Dedifferentiated amniotic fluid mesenchymal stem cell (primary cell): ENCODE data around the gene TSEN2.
A peak's percentile ranks its signal among the peaks of the same experiment; 100 is the strongest.
"Not testable (repeated sequence)": the region's sequence is repeated elsewhere in the genome, so short reads cannot be mapped to it uniquely, and the experiment has no call there.

ENCODE experiments used
- DNase-seq: peaks from one replicate; pipeline ENCODE4 v3.0.0-alpha.2; 2016; ENCODE audit errors: extremely low spot score

The TSEN2 gene

GRCh38 chr3:12484198-12484982 is at the start of gene TSEN2:
Gene TSEN2 (plus strand): TSS chr3:12484480. CDS start chr3:12489801, 5,321 bp downstream.
- peak; percentile 86 for DNase-seq

DNA sequence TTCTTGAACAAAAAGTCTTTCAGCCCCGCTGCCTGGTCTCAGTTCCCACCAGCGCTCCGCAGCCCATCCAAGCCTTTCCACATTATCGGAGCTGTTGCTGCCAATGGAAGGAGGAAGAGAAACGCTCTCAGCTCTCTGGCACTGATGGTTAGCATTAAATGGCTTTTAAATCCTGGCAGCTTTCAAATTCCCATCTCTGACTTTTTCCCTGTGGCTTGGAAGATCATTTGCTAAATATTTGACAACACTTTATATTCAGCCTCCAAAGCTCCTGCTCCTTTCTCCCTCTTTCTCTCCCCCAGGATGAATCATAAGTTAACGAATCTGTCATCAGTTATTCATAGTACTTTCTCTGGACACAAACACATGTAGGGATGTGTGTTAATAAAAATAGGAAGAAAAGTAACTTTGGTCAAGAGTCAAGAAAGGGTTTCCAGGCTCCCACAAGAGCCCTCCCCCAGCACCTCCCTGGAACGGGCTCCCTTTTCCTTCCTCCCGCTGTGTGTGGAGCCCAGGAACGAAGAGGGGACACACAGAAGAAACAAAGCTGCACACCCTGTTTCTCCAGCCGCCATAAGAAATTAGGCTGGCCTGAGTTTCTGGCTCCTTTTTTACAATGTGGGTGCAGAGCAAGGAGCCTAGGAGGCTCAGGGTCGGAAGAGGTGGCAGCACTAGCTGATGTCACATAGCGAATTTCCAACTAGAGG is 47.6 kb upstream of the TSEN2 start:
- DNase-seq, result no peak

DNA sequence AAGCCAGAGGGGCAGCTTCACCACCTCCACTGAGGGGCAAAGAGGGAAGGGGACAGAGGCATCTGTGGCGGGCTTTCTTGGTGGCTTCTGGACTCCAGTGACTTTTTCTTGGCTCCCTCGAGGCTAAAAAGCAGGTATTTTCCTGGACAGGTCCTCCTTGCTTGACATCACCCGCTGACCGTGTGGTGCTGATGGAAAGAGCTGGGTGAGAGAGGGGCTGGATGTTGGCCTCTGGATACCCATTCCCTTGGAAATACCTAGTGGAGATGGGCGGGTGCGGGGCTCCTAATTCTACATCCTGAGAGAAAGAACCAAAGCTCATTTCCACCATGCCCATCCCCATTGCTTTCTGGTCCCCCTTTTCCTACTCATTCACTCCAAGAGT is 47.1 kb upstream of the TSEN2 start:
- DNase-seq, result no peak

DNA sequence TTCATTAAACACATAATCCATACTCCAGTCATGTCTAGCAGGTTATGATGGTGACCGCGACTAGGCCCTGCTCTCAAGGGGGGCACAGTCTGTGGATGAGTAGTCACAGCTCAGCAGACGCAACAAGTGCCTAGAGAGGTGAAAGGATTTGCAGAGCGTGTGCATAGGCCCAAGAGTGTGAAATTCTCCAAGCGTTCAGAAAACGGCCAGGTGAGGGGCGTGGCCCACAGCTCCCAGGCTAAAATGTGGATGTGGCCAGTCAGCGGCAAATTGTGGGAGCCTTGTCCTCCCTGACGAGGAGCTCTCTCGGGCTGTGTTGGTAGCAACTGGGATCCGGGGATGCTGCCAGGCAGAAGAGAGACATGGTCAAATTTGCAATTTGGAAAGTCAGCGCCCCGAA is 46.4 kb upstream of the TSEN2 start:
- DNase-seq, result no peak

DNA sequence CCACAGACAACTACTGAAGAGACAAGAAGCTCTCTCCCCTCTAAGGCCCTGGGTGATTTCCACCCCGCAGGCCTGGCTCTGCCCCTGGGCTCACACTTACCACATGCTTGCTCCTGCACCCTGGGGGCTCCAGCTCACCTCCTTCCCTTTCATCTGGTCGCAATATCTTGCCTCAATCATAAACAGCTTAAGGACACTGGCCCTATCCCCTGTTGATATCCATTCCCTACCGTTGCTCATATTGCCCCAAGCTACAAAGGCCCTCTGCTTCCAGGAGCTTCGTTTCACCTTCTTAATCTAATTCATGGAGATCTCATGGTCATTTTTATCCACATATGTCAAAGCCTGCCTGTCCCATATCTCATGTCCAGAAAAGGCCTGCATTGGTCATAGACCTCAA is 46.0 kb upstream of the TSEN2 start:
- DNase-seq, result no peak

DNA sequence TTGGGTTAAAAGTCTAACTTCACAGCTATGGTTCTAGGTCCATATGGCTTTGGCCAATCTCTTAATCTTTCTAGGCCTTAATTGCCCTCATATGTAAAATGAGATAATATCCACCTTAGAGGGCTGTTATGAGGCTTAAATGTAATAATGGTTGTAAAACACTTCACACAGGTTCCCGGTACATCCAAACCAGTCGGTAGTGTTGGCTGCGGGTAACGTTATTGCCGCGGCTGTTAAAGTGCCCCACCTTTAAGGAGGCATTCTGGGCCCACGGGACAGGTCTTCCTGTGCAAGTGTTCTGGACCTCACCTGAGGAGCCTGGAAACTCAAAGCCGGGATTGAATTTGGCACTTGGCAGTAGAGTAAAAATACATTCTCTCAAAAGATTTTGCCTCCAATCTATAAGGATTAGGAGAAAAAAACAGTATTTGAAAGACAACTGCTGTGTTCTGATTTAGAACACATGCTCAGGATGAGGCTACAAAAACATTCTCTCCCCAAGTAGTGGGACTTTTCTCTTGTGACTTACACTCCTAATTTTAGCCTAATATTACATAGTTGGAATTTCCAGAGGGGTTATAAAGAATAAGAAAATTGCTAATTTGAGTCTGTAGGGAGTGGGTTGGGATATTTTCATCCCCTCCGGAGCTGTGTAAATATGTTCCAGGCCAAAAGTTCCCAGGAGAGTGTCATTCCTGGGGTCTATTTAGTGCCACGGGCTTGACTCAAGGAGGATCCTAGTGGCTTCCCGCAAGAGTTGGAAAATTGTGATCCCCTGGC is 44.9 kb upstream of the TSEN2 start:
- no peak for DNase-seq

DNA sequence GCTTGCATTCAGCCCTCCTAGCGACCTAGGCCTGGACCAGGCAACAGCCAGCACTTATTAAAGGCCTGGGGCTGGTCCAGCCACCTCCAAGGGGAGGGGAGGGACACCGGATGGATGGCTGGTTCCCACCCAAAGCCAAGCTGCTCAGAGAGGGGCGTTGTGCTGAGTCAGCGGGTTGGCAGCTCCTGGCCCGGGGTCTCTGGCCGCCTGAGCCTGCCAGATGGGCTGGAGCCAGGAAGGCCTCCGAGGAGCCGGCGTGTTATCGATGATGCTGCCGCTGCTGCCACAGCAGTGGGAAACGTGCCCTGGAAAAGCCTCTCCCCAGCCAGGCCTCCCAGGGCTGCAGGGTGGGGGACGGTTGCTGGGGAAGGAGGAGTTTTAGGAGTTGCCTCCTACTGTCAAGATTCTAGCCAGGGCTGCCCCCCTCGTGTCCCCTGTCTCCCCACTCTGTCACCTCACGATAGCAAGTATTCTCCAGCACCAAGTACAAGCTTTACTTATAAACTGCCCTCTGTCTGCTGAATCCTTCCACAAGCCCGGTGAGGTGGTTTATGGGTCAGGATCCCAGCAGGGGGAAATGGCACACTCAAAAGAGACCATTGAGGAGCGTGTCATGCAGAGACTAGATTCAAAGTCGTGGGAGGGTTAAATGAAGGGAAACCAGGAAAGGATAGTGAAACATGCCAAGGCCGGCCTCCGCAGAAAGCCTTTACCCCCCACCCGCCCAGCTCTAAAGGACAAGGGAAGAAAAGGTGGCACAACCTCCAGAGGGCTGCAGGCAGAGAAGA is 43.2 kb upstream of the TSEN2 start:
- no peak for DNase-seq

DNA sequence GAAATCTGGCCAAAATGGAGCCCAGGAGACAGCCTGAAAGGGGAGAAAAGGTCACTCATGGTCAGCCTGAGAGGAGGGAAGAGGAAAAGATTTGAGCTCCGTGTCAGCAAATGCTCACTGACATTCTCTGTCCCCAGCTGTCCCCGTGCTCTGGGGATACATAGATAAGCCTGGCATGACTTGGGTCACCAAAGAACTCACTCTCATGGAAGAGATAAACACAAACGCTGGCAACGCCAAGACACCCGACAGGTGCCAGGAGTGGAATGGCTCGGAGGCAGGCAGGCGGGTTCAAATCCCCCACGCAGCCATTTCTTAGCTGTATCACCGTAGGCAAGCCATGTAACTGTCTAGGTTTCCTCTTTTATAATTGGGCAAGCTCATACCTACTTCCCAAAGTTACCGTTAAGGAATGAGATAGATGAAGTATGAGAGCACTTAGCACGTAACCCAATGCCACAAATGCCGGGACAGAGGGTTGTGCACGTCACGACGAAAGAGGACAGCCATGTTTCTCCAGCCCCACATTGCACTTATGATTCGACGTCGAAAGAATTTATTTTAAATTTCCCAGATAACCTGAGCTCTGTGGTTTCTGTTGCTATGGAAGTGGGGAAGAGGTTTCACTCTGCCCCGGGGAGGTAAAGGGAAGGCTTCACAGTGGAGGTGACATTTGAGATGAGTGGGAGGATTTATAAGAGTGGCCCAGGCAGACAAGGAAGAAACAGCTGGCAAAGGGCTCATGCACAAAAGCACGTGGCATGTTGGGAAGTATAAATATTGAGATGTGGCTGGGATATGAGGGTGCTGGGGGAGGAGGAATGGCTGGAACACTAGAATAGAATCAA is 41.4 kb upstream of the TSEN2 start:
- no peak for DNase-seq

DNA sequence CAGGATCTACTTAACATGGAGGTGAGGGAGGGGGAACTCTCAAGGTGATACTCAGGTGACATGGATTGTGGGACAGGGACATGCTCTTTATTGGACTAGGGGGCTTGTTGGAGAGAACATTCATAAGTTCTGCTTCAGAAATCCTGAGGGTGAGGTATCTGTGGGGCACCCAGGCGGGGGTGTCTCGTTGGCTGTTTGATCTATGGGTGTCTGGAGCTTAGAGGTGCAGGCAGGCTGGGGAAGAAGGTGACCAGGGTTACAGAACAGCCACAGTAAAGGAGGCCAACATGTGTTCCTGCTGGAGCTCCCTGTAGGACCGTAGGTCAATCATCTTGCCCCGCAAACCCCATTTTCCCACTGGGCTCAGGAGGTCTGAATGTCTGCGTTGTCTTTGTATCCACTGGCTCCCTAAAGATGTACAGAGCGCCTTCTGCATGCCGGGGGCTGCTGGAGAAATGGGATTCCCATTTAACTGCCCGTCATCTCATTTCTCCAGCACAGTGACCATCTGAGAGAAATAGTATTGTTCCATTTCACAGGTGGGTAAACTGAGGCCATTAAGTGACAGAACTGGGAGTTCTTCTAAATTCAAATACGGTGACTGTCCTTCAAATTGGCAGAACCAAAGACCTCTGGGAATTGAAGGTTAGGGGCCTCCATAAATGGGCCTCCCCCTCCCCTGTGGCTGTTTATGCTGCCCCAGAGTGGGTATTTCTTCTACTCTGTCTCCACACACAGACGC is 40.3 kb upstream of the TSEN2 start:
- no peak for DNase-seq

DNA sequence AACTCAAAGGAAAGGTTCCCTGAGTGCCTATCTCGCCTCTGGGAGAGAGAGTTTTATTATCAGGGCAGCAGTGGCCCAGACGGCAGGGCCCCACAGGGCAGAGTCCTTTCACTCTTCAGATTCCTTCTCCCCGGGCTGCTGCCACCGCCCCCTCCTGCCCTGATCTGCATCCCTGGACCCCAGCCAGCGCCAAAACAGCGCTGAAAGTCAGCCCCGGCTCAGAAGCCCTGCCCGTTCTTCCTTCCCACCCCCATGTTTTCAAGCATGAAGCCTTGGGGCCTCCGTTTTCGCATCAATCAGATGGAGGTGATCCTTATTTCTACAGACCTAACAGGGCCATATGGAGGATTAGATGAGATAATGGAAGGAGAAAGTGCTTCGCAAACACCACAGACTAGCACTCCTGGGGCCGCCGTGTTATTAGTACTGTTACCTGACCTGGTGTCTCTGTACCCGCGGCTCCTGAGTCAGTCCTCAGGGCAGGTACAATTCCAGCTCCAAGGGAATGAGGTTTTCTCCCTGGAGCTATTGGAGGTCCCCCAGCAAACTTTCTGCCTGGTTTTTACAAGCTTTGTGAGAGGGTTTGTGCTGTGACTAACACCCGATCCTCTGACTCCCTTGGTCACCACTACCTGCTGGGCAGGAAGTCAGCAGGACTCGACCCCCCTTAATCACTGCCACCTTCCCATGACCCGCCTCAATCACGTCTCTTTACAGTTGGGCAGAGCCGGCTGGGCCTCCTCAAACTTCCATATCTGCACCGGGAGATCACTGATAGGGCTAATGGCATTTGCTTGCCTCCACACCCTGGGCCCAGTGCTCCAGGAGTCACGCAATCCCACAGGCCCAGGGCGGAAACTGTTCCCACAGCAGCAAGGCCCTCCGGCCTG is 39.5 kb upstream of the TSEN2 start:
- DNase-seq, result no peak

DNA sequence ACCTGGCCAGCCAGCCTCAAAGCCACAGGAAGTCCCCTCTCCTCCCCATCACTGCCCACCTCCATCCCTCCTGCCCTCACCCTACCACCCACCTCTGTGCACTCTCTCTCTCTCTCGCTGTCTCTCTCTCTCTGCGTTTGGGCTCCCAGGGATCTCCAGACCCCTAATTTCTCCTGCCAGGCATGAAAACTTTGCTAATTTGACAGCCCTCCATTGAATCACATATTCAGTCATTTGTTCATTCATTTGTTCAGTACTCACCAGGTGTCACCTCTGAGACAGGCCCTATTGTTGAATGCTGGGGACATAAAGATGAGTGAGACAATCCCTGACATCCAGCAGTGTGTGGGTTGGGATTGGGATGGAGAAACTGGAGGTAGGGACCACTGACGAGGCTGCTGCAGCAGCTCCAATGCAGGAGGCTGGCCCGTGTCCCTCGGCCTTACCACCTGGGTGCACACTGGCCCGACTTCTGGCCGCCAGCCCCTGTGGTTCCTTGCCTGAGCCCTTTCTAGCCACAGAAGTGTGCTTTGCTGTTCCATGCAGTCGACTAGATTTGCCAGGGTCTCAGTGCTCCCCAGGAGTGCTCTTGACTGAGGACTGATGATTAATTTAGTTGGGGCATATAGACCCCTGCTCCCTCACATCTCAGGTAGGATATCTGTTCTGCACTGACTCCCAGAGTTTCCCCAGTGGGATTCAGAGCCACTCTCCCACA is 38.6 kb upstream of the TSEN2 start:
- no peak for DNase-seq

DNA sequence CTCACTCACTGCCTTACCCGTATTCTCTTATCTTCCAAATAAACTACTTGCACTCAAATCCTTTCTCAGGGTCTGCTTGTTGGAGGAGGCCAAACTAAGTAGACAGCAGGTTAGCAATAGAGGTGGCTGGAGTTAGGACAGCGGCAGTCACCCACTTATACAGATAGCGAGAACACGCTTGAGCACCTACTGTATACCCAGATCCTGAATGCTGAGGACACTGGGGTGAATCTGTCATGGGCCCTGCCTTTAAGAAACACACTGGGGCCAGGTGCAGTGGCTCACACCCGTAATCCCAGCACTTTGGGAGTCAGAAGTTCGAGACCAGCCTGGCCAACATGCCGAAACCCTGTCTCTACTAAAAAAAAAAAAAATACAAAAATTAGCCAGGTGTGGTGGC is 38.0 kb upstream of the TSEN2 start:
- DNase-seq, result no peak

GRCh38 chr3:12447075-12447474 is 37.2 kb upstream of the TSEN2 start:
- DNase-seq, result no peak

DNA sequence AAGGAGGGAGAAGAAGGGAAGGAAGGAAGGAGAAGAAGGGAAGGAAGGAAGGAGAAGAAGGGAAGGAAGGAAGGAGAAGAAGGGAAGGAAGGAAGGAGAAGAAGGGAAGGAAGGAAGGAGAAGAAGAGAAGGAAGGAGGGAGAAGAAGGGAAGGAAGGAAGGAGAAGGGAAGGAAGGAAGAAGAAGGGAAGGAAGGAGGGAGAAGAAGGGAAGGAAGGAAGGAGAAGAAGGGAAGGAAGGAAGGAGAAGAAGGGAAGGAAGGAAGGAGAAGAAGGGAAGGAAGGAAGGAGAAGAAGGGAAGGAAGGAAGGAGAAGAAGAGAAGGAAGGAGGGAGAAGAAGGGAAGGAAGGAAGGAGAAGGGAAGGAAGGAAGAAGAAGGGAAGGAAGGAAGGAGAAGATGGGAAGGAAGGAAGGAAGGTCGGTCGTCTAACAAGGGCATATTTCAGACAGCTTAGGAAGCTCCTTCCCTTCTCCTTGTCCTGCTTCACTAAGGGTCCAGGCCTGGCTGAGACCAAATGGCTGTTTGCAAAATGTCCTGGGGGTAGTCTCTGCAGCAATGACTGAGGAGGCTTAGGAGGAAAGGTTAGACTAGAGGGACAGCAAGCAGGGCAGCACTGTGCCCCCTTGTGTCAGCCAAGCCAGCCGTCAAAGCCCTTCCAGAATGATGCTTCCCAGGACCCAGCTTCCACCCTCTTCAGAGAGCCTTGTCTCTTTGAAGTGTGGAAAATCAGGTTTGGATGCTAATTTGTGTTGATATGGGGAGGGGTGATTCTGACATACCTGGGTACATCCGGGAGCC is 35.7 kb upstream of the TSEN2 start:
- not testable (repeated sequence) for DNase-seq

GRCh38 chr3:12449889-12450682 is 34.2 kb upstream of the TSEN2 start:
- DNase-seq, result no peak

DNA sequence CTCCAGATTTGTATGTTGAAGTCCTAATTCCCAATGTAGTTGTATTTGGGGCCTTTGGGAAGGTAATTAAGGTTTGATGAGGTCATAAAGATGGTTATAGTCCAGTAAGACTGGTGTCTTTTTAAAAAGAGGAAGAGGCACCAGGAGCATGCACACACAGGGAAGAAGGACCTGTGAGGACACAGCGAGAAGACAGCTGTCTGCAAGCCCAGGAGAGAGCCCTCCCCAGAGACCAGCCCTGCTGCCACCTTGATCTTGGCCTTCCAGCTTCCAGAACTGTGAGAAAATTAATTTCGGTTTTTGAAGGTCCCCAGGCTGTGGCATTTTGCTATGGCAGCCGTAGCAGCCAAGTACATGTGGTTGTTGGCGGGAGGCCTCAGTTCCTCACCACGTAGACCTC is 32.8 kb upstream of the TSEN2 start:
- no peak for DNase-seq

DNA sequence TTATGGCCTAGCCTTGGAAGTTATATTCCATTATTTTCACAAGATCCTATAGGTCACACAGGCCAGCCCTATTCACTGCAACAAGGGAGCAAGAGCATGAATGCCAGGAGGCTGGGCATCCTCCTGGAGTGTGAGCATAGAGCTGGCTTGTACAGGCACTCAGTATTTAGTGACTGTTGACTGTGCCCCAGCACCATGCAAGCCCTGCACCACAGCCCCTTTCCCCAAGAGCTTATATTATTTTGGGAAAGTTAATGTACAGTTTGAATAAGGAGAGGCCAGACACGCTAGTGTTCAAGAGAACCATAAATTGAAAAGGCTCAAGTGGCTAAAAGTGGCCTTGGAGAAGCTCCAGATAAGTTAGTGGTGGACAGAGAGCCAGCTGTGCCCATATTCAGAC is 32.3 kb upstream of the TSEN2 start:
- no peak for DNase-seq
